SIG-M5 treated with dmso at 0.1 percent for 504 hours (cell line): ENCODE data around the gene CDHR3.

ENCODE experiments used
- DNase-seq: peaks from one replicate; lab custom pipeline; 2025; ENCODE audit not compliant: unreplicated experiment; lab: John Stamatoyannopoulos, UW

CDHR3 gene

GRCh38 chr7:106021151-106022067 is 58.3 kb downstream of the CDHR3 start:
- DNase-seq, result no peak

GRCh38 chr7:106022193-106022821 is 59.2 kb downstream of the CDHR3 start:
- DNase-seq, result no peak

GRCh38 chr7:106023369-106024322 is 60.6 kb downstream of the CDHR3 start:
- no peak for DNase-seq

GRCh38 chr7:106026101-106026500 is 63.0 kb downstream of the CDHR3 start:
- DNase-seq, result no peak

GRCh38 chr7:106029451-106029850 is 66.4 kb downstream of the CDHR3 start:
- DNase-seq, result no peak

- no peak for DNase-seq
Measured at GRCh38 chr7:106029941-106030340, 66.9 kb downstream of the CDHR3 start.

GRCh38 chr7:106031300-106032035 is 68.4 kb downstream of the CDHR3 start:
- no peak for DNase-seq

GRCh38 chr7:106032295-106032694 is 69.2 kb downstream of the CDHR3 start:
- no peak for DNase-seq

GRCh38 chr7:106033735-106034134 is 70.7 kb downstream of the CDHR3 start:
- DNase-seq, result no peak

- DNase-seq, result no peak
Measured at GRCh38 chr7:106034383-106034782, 71.3 kb downstream of the CDHR3 start.

GRCh38 chr7:106035568-106035967 is 72.5 kb downstream of the CDHR3 start:
- DNase-seq, result no peak

GRCh38 chr7:106036004-106036403 is 72.9 kb downstream of the CDHR3 start:
- no peak for DNase-seq

- no peak for DNase-seq
Measured at GRCh38 chr7:106037489-106038176, 74.6 kb downstream of the CDHR3 start.

GRCh38 chr7:106038289-106038688 is 75.2 kb downstream of the CDHR3 start:
- DNase-seq, result no peak

- DNase-seq, result no peak
Measured at GRCh38 chr7:106038916-106039315, 75.9 kb downstream of the CDHR3 start.

- no peak for DNase-seq
Measured at GRCh38 chr7:106039486-106040060, 76.5 kb downstream of the CDHR3 start.

- DNase-seq, result peak; percentile 33
Measured at GRCh38 chr7:106041140-106041717, 78.2 kb downstream of the CDHR3 start.

GRCh38 chr7:106042196-106042611 is 79.1 kb downstream of the CDHR3 start:
- no peak for DNase-seq

GRCh38 chr7:106045139-106045538 is 82.1 kb downstream of the CDHR3 start:
- DNase-seq, result no peak
